ENCODE results near the gene FRMPD1. TPM values are rescaled to one million over a fixed set of nuclear protein-coding genes. Genes with fewer than 3 reads are reported as not detected.

Gene FRMPD1
- total and polyA plus RNA-seq, 7 donors = 0.16 to 0.71 (median 0.28) TPM; not detected in 2

DNA sequence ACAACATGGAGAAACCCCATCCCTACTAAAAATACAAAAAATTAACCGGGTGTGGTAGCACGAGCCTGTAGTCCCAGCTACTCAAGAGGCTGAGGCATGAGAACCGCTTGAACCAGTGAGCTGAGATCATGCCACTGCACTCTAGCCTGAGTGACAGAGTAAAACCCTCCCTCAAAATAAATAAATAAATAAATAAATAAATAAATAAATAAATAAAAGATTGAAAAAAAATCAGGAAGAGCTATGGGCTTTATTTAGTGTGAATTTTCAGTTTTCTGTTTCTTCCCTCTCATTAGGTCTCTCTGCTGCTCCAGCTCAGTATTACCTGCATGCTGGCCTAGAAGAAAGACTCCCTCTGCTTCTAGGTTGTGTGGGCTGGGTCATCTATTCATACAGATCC, 55.0 kb downstream of the FRMPD1 start:
- intact Hi-C loops (cut with DNase I) = no loop called here
- H3K4me1 ChIP-seq = no peaks in the 10 kb centered on the region
- no peak for DNase-seq
- H3K9me3 ChIP-seq = no peaks in the 10 kb centered on the region
- H3K36me3 ChIP-seq = no peaks in the 10 kb centered on the region
- H3K4me3 ChIP-seq = no peak overlapping the region
- H3K27me3 ChIP-seq = no peaks in the 10 kb centered on the region
- TF ChIP-seq EP300 (IDR thresholded peaks at IDR 0.05) (no peak), POLR2A (IDR thresholded peaks at IDR 0.05) (no peak), POLR2AphosphoS5 (IDR thresholded peaks at IDR 0.05) (no peak)
- TF ChIP-seq, protein P1, sequence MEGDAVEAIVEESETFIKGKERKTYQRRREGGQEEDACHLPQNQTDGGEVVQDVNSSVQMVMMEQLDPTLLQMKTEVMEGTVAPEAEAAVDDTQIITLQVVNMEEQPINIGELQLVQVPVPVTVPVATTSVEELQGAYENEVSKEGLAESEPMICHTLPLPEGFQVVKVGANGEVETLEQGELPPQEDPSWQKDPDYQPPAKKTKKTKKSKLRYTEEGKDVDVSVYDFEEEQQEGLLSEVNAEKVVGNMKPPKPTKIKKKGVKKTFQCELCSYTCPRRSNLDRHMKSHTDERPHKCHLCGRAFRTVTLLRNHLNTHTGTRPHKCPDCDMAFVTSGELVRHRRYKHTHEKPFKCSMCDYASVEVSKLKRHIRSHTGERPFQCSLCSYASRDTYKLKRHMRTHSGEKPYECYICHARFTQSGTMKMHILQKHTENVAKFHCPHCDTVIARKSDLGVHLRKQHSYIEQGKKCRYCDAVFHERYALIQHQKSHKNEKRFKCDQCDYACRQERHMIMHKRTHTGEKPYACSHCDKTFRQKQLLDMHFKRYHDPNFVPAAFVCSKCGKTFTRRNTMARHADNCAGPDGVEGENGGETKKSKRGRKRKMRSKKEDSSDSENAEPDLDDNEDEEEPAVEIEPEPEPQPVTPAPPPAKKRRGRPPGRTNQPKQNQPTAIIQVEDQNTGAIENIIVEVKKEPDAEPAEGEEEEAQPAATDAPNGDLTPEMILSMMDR (IDR thresholded peaks at IDR 0.05) = no peak
- 79 to 85% methylated on average over 3 of the region's 3 CpGs for WGBS, 2 donors
- no peak overlapping the region for H3K27ac ChIP-seq

DNA sequence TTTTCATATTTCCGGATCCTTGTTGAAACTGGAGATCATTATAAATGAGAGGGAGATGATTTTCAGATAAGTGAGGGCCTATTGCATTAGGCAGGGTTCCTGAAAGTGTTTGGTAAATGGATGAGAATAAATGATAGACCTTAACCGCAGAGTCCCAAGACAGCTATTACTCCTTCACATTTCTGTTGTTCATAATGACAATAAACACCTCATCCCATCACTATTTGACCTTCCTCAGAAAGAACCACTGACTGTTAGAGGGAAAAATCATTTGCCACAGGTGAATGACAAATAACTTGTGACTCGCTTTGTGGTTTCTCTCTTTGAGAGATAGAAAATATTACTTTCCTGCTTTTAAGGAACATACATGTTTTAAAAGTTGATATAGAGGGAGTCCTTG, 55.5 kb downstream of the FRMPD1 start:
- H3K27me3 ChIP-seq = no peaks in the 10 kb centered on the region
- no peaks in the 10 kb centered on the region for H3K4me1 ChIP-seq
- 85 to 89% methylated on average over 3 of the region's 3 CpGs for WGBS, 2 donors
- no peak overlapping the region for H3K27ac ChIP-seq
- intact Hi-C loops (cut with DNase I) = no loop called here
- TF ChIP-seq POLR2A (IDR thresholded peaks at IDR 0.05) (no peak), POLR2AphosphoS5 (IDR thresholded peaks at IDR 0.05) (no peak), EP300 (IDR thresholded peaks at IDR 0.05) (no peak)
- TF ChIP-seq, protein P1 (IDR thresholded peaks at IDR 0.05) = no peak
- DNase-seq = no peak
- no peaks in the 10 kb centered on the region for H3K9me3 ChIP-seq
- H3K36me3 ChIP-seq = no peaks in the 10 kb centered on the region
- no peak overlapping the region for H3K4me3 ChIP-seq

GRCh38 chr9:37707748-37708147, 57.0 kb downstream of the FRMPD1 start:
- no peaks in the 10 kb centered on the region for H3K4me1 ChIP-seq
- 81 to 89% methylated on average over 4 of the region's 4 CpGs for WGBS, 2 donors
- no peak for DNase-seq
- H3K27me3 ChIP-seq = no peaks in the 10 kb centered on the region
- intact Hi-C loops (cut with DNase I) = no loop called here
- TF ChIP-seq POLR2A (IDR thresholded peaks at IDR 0.05) (no peak), POLR2AphosphoS5 (IDR thresholded peaks at IDR 0.05) (no peak), EP300 (IDR thresholded peaks at IDR 0.05) (no peak)
- TF ChIP-seq, protein P1 (IDR thresholded peaks at IDR 0.05) = no peak
- no peaks in the 10 kb centered on the region for H3K9me3 ChIP-seq
- no peak overlapping the region for H3K27ac ChIP-seq
- H3K36me3 ChIP-seq = no peaks in the 10 kb centered on the region
- no peak overlapping the region for H3K4me3 ChIP-seq

DNA sequence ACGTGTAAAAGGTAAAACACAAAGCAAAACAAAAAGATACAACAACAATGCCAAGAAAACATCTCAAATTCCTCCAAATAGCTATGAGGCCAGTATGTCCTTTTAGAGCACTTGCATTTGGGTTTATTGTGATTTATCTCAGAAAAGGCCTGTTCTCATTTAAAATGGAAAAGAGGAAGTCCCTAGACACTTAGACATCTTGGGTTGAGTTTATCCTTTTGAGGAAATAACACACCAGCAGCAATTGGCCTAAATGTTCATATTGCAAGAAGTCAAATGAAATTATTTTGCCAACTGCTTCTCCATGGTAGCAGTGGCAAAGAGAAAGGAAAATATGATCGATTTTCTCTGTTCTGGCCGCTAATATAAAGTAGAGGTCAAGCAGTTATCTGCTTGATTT, 59.3 kb downstream of the FRMPD1 start:
- Histone ChIP-seq H3K27me3 (no peaks in the 10 kb centered on the region), H3K4me3 (no peak overlapping the region), H3K36me3 (no peaks in the 10 kb centered on the region), H3K4me1 (no peaks in the 10 kb centered on the region), H3K27ac (no peak overlapping the region), H3K9me3 (no peaks in the 10 kb centered on the region)
- no peak for DNase-seq
- TF ChIP-seq POLR2AphosphoS5 (IDR thresholded peaks at IDR 0.05) (no peak), POLR2A (IDR thresholded peaks at IDR 0.05) (no peak), EP300 (IDR thresholded peaks at IDR 0.05) (no peak)
- TF ChIP-seq, protein P1 (IDR thresholded peaks at IDR 0.05) = no peak
- 47 to 88% methylated on average over 3 of the region's 3 CpGs for WGBS, 2 donors
- intact Hi-C loops (cut with DNase I) = no loop called here

GRCh38 chr9:37715260-37715659, 64.5 kb downstream of the FRMPD1 start:
- DNase-seq = no peak
- H3K36me3 ChIP-seq = no peaks in the 10 kb centered on the region
- no peak overlapping the region for H3K27ac ChIP-seq
- TF ChIP-seq EP300 (IDR thresholded peaks at IDR 0.05) = no peak
- TF ChIP-seq POLR2A (IDR thresholded peaks at IDR 0.05) = no peak
- TF ChIP-seq POLR2AphosphoS5 (IDR thresholded peaks at IDR 0.05) = no peak
- TF ChIP-seq, protein P1 (IDR thresholded peaks at IDR 0.05) = no peak
- intact Hi-C loops (cut with DNase I) = no loop called here
- no peaks in the 10 kb centered on the region for H3K4me1 ChIP-seq
- H3K9me3 ChIP-seq = no peaks in the 10 kb centered on the region
- 72 to 84% methylated on average over 4 of the region's 4 CpGs for WGBS, 2 donors
- H3K4me3 ChIP-seq = no peak overlapping the region
- no peaks in the 10 kb centered on the region for H3K27me3 ChIP-seq
